Fibroblast of lung (primary cell): Measurements from ENCODE around the gene HS3ST1.

ENCODE experiments used
- CTCF ChIP-seq, 2 donors: IDR thresholded peaks in 1 of 2; conservative IDR thresholded peaks in 1 of 2; 1 replicate in 1 of 2; 2 replicates in 1 of 2; pipeline ENCODE4 v1.5.1; 2011 to 2012; ENCODE audit warnings: low read length in 2 of 2, control low read depth in 1 of 2, inconsistent platforms in 1 of 2, low read depth in 1 of 2, mild to moderate bottlenecking in 1 of 2
- EZH2 ChIP-seq: IDR thresholded peaks from 2 replicates; pipeline ENCODE4 v1.5.1; 2012; ENCODE audit warnings: low read length, control low read depth, mild to moderate bottlenecking; ENCODE audit errors: missing control alignments

DNA sequence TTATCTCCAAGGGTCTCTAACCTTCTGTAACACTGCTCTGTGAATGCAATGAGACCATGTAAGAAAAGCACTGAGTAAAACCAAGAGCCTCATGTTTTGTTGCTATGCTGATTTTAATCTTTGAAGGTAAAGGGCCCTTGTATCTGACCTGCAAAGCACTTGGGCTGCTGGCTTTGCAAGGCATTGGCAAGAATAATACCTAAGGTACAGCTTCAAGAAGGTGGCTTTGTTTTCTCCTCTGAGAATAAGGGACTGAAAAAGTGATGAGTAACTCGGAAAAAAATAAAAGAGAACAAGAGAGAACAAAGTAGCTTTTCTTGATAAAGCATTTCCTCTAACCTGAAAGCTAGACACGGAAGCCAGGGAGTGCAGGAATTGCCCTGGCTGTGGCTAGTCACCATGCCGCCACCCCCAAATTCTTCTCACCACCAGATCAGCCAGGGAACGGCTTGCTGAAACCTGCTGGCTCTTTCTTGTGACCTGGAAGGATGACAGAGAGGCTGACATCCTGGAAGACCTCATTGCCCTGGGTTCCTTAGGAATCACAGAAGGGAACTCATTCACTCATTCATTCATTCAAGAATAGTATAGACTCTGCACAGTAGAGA is 41.8 kb upstream of the HS3ST1 start:
- TF ChIP-seq CTCF (conservative IDR thresholded peaks at IDR 0.05 in 1 of 2, IDR thresholded peaks at IDR 0.05 in 1 of 2; ENCODE audit: low read depth in 1 of 2, low read length in 2 of 2) (no peak), EZH2 (no peak)
